T-helper 2 cell treated with Interferon-gamma antibody and Interleukin-4, amounts not matched to agents 5 μg/mL and 100 μg/mL, for 36 hours (primary cell): ENCODE data around the gene CHMP4B.

Experiments used
- DNase-seq: peaks from one replicate; pipeline ENCODE4 v3.0.0; 2021; ENCODE audit warnings: low spot score
- H3K27ac Mint-ChIP-seq: one replicate; pipeline ENCODE4 v1.8.0; 2021; ENCODE audit warnings: mild to moderate bottlenecking, mixed read lengths
- H3K27me3 Mint-ChIP-seq: one replicate; pipeline ENCODE4 v1.8.0; 2021; ENCODE audit warnings: low read depth, mixed read lengths
- H3K36me3 Mint-ChIP-seq: one replicate; pipeline ENCODE4 v1.8.0; 2021; ENCODE audit warnings: low read depth, mixed read lengths
- H3K4me1 Mint-ChIP-seq: one replicate; pipeline ENCODE4 v1.8.0; 2021; ENCODE audit warnings: low read depth, mixed read lengths
- H3K4me3 Mint-ChIP-seq: one replicate; pipeline ENCODE4 v1.8.0; 2022; ENCODE audit warnings: mild to moderate bottlenecking, moderate library complexity, mixed read lengths
- H3K9me3 Mint-ChIP-seq: one replicate; pipeline ENCODE4 v1.8.0; 2021; ENCODE audit warnings: mixed read lengths

The CHMP4B gene

GRCh38 chr20:33902011-33902410 lies 90.9 kb downstream of the CHMP4B start:
- Mint-ChIP-seq H3K36me3 (no peaks in the 10 kb centered on the region), H3K27ac (no peak overlapping the region), H3K27me3 (peaks cover 10% of the 10 kb centered on the region), H3K9me3 (no peaks in the 10 kb centered on the region), H3K4me3 (no peak overlapping the region), H3K4me1 (no peaks in the 10 kb centered on the region)
- DNase-seq, result no peak
